Gastrocnemius medialis (tissue), 4 donors: Measurements from ENCODE around the gene YBX2.

Experiments
- POLR2A ChIP-seq, 2 donors: fragments of 450-650 bp; IDR thresholded peaks; one replicate each; pipeline ENCODE4 v1.6.1; 2017; ENCODE audit warnings: antibody characterized with exemption in 2 of 2, mild to moderate bottlenecking in 2 of 2, moderate library complexity in 2 of 2
- TF ChIP-seq, protein P1 (sequence below), 5 experiments: fragments of 450-650 bp in 3 of 5; fragments of 200-600 bp in 2 of 5; sonication (generic) in 2 of 5; IDR thresholded peaks in 4 of 5; conservative IDR thresholded peaks in 1 of 5; 1 replicate in 4 of 5; 2 replicates in 1 of 5; pipeline ENCODE4 v1.5.1; 2016 to 2019; ENCODE audit warnings: antibody characterized with exemption in 5 of 5, mild to moderate bottlenecking in 3 of 5, moderate library complexity in 3 of 5

DNA sequence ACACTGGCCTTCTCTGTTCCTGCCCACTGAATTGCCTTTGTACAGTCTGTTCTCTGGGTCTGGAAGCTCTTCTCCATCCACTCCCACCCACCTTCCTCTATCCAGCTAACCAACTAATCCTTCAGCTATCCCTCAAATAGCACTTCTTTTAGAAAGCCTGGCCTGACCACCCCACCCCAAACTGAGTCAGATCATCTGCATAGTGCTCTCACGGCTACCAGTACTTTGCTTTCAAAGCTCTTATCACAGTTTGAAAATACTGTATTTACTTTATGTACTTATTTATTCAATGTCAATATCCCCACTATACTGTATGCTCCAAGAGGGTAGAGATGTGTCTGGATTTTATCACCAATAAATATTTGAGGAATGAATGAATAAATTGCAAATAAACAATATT, 27.7 kb downstream of the YBX2 start:
- TF ChIP-seq, protein P1, sequence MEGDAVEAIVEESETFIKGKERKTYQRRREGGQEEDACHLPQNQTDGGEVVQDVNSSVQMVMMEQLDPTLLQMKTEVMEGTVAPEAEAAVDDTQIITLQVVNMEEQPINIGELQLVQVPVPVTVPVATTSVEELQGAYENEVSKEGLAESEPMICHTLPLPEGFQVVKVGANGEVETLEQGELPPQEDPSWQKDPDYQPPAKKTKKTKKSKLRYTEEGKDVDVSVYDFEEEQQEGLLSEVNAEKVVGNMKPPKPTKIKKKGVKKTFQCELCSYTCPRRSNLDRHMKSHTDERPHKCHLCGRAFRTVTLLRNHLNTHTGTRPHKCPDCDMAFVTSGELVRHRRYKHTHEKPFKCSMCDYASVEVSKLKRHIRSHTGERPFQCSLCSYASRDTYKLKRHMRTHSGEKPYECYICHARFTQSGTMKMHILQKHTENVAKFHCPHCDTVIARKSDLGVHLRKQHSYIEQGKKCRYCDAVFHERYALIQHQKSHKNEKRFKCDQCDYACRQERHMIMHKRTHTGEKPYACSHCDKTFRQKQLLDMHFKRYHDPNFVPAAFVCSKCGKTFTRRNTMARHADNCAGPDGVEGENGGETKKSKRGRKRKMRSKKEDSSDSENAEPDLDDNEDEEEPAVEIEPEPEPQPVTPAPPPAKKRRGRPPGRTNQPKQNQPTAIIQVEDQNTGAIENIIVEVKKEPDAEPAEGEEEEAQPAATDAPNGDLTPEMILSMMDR (IDR thresholded peaks at IDR 0.05 in 4 of 5, conservative IDR thresholded peaks at IDR 0.05 in 1 of 5): no peak
- no peak for TF ChIP-seq POLR2A (IDR thresholded peaks at IDR 0.05)
